ENCODE data around the gene FARP1. TPM values are rescaled to one million over a fixed set of nuclear protein-coding genes. Genes with fewer than 3 reads are reported as not detected.

The FARP1 gene
- total RNA-seq, 4 donors from 2014 or later: 11.0 to 27.2 (median 13.6) TPM

GRCh38 chr13:98182153-98182552 is 39.3 kb downstream of the FARP1 start:
- DNase-seq (ENCODE audit: low spot score in 2 of 2): no peak
- H3K9me3 ChIP-seq: no peaks in the 10 kb centered on the region
- no peaks in the 10 kb centered on the region for H3K36me3 ChIP-seq
- WGBS: 99% methylated on average over 4 of the region's 4 CpGs
- no peak for TF ChIP-seq POLR2AphosphoS5 (IDR thresholded peaks at IDR 0.05)
- TF ChIP-seq CTCF (IDR thresholded peaks at IDR 0.05): no peak
- TF ChIP-seq EP300 (IDR thresholded peaks at IDR 0.05): no peak
- no peak for TF ChIP-seq POLR2A (IDR thresholded peaks at IDR 0.05)
- no peak overlapping the region for H3K27ac ChIP-seq
- no peaks in the 10 kb centered on the region for H3K27me3 ChIP-seq
- H3K4me1 ChIP-seq: peaks cover 1% of the 10 kb centered on the region
- H3K4me3 ChIP-seq: no peak overlapping the region

GRCh38 chr13:98182589-98182988 is 39.7 kb downstream of the FARP1 start:
- no peaks in the 10 kb centered on the region for H3K27me3 ChIP-seq
- peaks cover 3% of the 10 kb centered on the region for H3K4me1 ChIP-seq
- no peak for DNase-seq (ENCODE audit: low spot score in 2 of 2)
- no peak overlapping the region for H3K27ac ChIP-seq
- no peaks in the 10 kb centered on the region for H3K9me3 ChIP-seq
- 83% methylated on average over 3 of the region's 3 CpGs for WGBS
- no peak overlapping the region for H3K4me3 ChIP-seq
- TF ChIP-seq POLR2AphosphoS5 (IDR thresholded peaks at IDR 0.05) (no peak), EP300 (IDR thresholded peaks at IDR 0.05) (no peak)
- no peaks in the 10 kb centered on the region for H3K36me3 ChIP-seq

- no peaks in the 10 kb centered on the region for H3K36me3 ChIP-seq
- no peak for DNase-seq (ENCODE audit: low spot score in 2 of 2)
- no peak overlapping the region for H3K4me3 ChIP-seq
- H3K27ac ChIP-seq: no peak overlapping the region
- WGBS: 59% methylated on average over 1 of the region's 1 CpG
- H3K27me3 ChIP-seq: no peaks in the 10 kb centered on the region
- TF ChIP-seq POLR2A (IDR thresholded peaks at IDR 0.05) (no peak), CTCF (IDR thresholded peaks at IDR 0.05) (no peak), POLR2AphosphoS5 (IDR thresholded peaks at IDR 0.05) (no peak), EP300 (IDR thresholded peaks at IDR 0.05) (no peak)
- no peaks in the 10 kb centered on the region for H3K9me3 ChIP-seq
- peaks cover 3% of the 10 kb centered on the region for H3K4me1 ChIP-seq
Measured at GRCh38 chr13:98184792-98185191, 41.9 kb downstream of the FARP1 start.

GRCh38 chr13:98187155-98187964 is 44.5 kb downstream of the FARP1 start:
- Histone ChIP-seq H3K27ac (no peak overlapping the region), H3K4me1 (peaks cover 3% of the 10 kb centered on the region), H3K9me3 (no peaks in the 10 kb centered on the region), H3K4me3 (no peak overlapping the region), H3K27me3 (no peaks in the 10 kb centered on the region), H3K36me3 (no peaks in the 10 kb centered on the region)
- 65% methylated on average over 4 of the region's 4 CpGs for WGBS
- no peak for DNase-seq (ENCODE audit: low spot score in 2 of 2)
- no peak for TF ChIP-seq POLR2A (IDR thresholded peaks at IDR 0.05)
- TF ChIP-seq POLR2AphosphoS5 (IDR thresholded peaks at IDR 0.05): no peak
- TF ChIP-seq CTCF (IDR thresholded peaks at IDR 0.05): no peak
- no peak for TF ChIP-seq EP300 (IDR thresholded peaks at IDR 0.05)

GRCh38 chr13:98187965-98188261 is 45.0 kb downstream of the FARP1 start:
- Histone ChIP-seq H3K4me3 (no peak overlapping the region), H3K4me1 (peaks cover 3% of the 10 kb centered on the region), H3K27me3 (no peaks in the 10 kb centered on the region), H3K27ac (no peak overlapping the region), H3K36me3 (no peaks in the 10 kb centered on the region), H3K9me3 (no peaks in the 10 kb centered on the region)
- TF ChIP-seq EP300 (IDR thresholded peaks at IDR 0.05): no peak
- TF ChIP-seq POLR2AphosphoS5 (IDR thresholded peaks at IDR 0.05): no peak
- TF ChIP-seq POLR2A (IDR thresholded peaks at IDR 0.05): no peak
- no peak for TF ChIP-seq CTCF (IDR thresholded peaks at IDR 0.05)
- WGBS: 78% methylated on average over 7 of the region's 7 CpGs
- no peak for DNase-seq (ENCODE audit: low spot score in 2 of 2)

Data from suprapubic skin (tissue), 4 donors.